Astrocyte (in vitro differentiated cells and primary cell): Measurements from ENCODE around the gene DUS1L. TPM values are rescaled to one million over a fixed set of nuclear protein-coding genes. Genes with fewer than 3 reads are reported as not detected.
"Not testable (repeated sequence)": the region's sequence is repeated elsewhere in the genome, so short reads cannot be mapped to it uniquely, and the experiment has no call there.

Source experiments
- DNase-seq: peaks from one replicate; pipeline ENCODE4 v3.0.0-alpha.2; 2010; ENCODE audit warnings: low read depth
- FAIRE-seq: peaks from 2 replicates; lab custom pipeline; 2011; peaks lifted over from hg19 to GRCh38; lab: Jason Lieb, UNC
- H2AFZ ChIP-seq: 2 replicates; pipeline ENCODE4 v1.6.0; 2012; ENCODE audit warnings: low read depth, low read length, inconsistent platforms
- H3K27ac ChIP-seq: 2 replicates; pipeline ENCODE4 v1.5.1; 2011; ENCODE audit warnings: low read depth, low read length, inconsistent platforms
- H3K27me3 ChIP-seq: 2 replicates; pipeline ENCODE4 v1.6.0; 2011; ENCODE audit warnings: low read length, inconsistent platforms; ENCODE audit not compliant: insufficient read depth
- H3K36me3 ChIP-seq: 2 replicates; pipeline ENCODE4 v1.5.1; 2011; ENCODE audit warnings: low read length, inconsistent platforms; ENCODE audit not compliant: insufficient read depth
- H3K4me1 ChIP-seq: 2 replicates; pipeline ENCODE4 v1.5.1; 2011; ENCODE audit warnings: low read length, inconsistent platforms; ENCODE audit not compliant: insufficient read depth
- H3K4me2 ChIP-seq: 2 replicates; pipeline ENCODE4 v1.6.0; 2012; ENCODE audit warnings: low read length, inconsistent platforms
- H3K4me3 ChIP-seq: 2 replicates; pipeline ENCODE4 v1.5.1; 2011; ENCODE audit warnings: low read depth, mild to moderate bottlenecking, low read length, inconsistent platforms; ENCODE audit not compliant: insufficient read depth
- H3K79me2 ChIP-seq: 2 replicates; pipeline ENCODE4 v1.6.0; 2012; ENCODE audit warnings: mild to moderate bottlenecking, low read length, inconsistent platforms; ENCODE audit not compliant: insufficient read depth
- H3K9ac ChIP-seq: 2 replicates; pipeline ENCODE4 v1.6.0; 2012; ENCODE audit warnings: mild to moderate bottlenecking, low read length, inconsistent platforms
- H3K9me3 ChIP-seq: 2 replicates; pipeline ENCODE4 v1.5.1; 2012; ENCODE audit warnings: low read depth, mild to moderate bottlenecking, low read length, inconsistent platforms; ENCODE audit not compliant: insufficient read depth
- H4K20me1 ChIP-seq: 2 replicates; pipeline ENCODE4 v1.6.0; 2012; ENCODE audit warnings: low read length, inconsistent platforms; ENCODE audit not compliant: insufficient read depth
- H3K27ac Mint-ChIP-seq: one replicate; pipeline ENCODE4 v1.8.0; 2021; ENCODE audit warnings: mild to moderate bottlenecking, mixed read lengths; ENCODE audit not compliant: unreplicated experiment
- H3K27me3 Mint-ChIP-seq: one replicate; pipeline ENCODE4 v1.8.0; 2021; ENCODE audit warnings: low read depth, mixed read lengths; ENCODE audit not compliant: unreplicated experiment
- H3K36me3 Mint-ChIP-seq: one replicate; pipeline ENCODE4 v1.8.0; 2021; ENCODE audit warnings: low read depth, mixed read lengths; ENCODE audit not compliant: unreplicated experiment
- H3K4me1 Mint-ChIP-seq: one replicate; pipeline ENCODE4 v1.8.0; 2021; ENCODE audit warnings: low read depth, mixed read lengths; ENCODE audit not compliant: unreplicated experiment
- H3K4me3 Mint-ChIP-seq: one replicate; pipeline ENCODE4 v1.8.0; 2021; ENCODE audit warnings: mild to moderate bottlenecking, moderate library complexity, mixed read lengths; ENCODE audit not compliant: unreplicated experiment
- H3K9me3 Mint-ChIP-seq: one replicate; pipeline ENCODE4 v1.8.0; 2021; ENCODE audit warnings: mild to moderate bottlenecking, mixed read lengths; ENCODE audit not compliant: unreplicated experiment
- EZH2 ChIP-seq: IDR thresholded peaks from 2 replicates; pipeline ENCODE4 v1.6.1; 2012; ENCODE audit warnings: mild to moderate bottlenecking, low read length, inconsistent platforms; ENCODE audit not compliant: insufficient read depth
- total RNA-seq: library from RNA; stranded (reverse); gene quantifications from 2 replicates; pipeline ENCODE4 v1.2.1, GENCODE V29; 2021
- TF ChIP-seq, protein P1 (sequence below): IDR thresholded peaks from 2 replicates; pipeline ENCODE4 v1.5.1; 2011; ENCODE audit warnings: low read depth, mild to moderate bottlenecking, inconsistent platforms, low read length, moderate library complexity; ENCODE audit not compliant: insufficient read depth

The DUS1L gene
- total RNA-seq, 1 donor from 2014 or later: 55.1 TPM

DNA sequence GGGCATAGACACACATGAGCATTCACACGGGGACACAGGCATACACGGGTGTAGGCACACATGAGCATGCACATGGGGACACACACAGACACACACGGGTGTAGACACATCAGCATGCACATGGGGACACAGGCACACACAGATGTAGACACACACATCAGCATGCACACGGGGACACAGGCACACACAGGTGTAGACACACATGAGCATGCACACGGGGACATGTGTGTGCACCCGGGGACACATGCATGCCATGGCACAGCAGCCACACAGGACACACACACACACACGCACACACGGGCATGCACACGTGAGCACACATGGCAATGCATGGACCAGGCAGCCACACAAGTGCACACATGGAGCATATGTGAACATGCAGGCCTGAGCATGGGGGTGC lies 23.0 kb downstream of the DUS1L start:
- H4K20me1 ChIP-seq: no peaks in the 10 kb centered on the region
- DNase-seq (no peak), FAIRE-seq (no peak)
- Mint-ChIP-seq H3K27ac (no peak overlapping the region), H3K27me3 (peaks cover 2% of the 10 kb centered on the region), H3K4me3 (peak overlapping the region; percentile 68), H3K4me1 (peaks cover 2% of the 10 kb centered on the region), H3K36me3 (peaks cover 9% of the 10 kb centered on the region), H3K9me3 (peaks cover 2% of the 10 kb centered on the region)
- H2AFZ ChIP-seq: no peak overlapping the region
- H3K36me3 ChIP-seq: no peaks in the 10 kb centered on the region
- no peak overlapping the region for H3K4me3 ChIP-seq
- no peak overlapping the region for H3K9ac ChIP-seq
- no peaks in the 10 kb centered on the region for H3K9me3 ChIP-seq
- H3K27ac ChIP-seq: no peak overlapping the region
- TF ChIP-seq, protein P1, sequence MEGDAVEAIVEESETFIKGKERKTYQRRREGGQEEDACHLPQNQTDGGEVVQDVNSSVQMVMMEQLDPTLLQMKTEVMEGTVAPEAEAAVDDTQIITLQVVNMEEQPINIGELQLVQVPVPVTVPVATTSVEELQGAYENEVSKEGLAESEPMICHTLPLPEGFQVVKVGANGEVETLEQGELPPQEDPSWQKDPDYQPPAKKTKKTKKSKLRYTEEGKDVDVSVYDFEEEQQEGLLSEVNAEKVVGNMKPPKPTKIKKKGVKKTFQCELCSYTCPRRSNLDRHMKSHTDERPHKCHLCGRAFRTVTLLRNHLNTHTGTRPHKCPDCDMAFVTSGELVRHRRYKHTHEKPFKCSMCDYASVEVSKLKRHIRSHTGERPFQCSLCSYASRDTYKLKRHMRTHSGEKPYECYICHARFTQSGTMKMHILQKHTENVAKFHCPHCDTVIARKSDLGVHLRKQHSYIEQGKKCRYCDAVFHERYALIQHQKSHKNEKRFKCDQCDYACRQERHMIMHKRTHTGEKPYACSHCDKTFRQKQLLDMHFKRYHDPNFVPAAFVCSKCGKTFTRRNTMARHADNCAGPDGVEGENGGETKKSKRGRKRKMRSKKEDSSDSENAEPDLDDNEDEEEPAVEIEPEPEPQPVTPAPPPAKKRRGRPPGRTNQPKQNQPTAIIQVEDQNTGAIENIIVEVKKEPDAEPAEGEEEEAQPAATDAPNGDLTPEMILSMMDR: no peak
- TF ChIP-seq EZH2: no peak
- H3K4me1 ChIP-seq: no peaks in the 10 kb centered on the region
- H3K27me3 ChIP-seq: no peaks in the 10 kb centered on the region
- H3K79me2 ChIP-seq: no peaks in the 10 kb centered on the region
- H3K4me2 ChIP-seq: no peak overlapping the region

DNA sequence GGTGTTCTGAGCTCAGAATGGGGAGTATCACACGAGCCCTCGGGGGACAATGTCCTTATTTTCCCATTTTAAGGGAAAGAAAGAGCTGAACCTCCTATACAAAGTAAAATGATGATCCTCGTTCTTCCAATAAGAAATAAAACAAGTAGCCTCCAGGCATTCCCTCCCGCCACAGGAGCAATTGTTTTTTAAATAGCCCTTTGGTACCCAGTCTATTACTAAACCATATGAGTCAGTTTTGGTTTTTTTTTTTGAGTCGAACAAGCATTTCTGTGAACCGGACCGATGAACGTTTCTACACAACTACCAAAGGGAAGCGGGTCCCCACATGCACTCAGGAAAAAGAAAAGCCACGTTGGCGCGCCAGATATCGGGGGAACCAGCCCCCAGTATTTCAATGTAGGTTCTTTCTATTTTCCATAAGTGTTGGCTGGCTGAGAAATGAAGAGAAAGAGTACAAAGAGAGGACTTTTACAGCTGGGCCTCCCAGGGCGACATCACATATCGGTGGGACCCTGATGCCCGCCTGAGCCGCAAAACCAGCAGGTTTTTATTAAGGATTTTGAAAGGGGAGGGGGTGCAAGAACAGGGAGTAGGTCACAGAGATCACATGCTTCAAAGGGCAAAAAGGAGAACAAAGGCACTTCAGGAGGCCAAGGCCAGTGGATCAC lies 24.3 kb downstream of the DUS1L start:
- Histone ChIP-seq H3K4me1 (peaks cover 5% of the 10 kb centered on the region), H3K4me2 (no peak overlapping the region), H3K9ac (no peak overlapping the region), H3K27me3 (no peaks in the 10 kb centered on the region), H3K4me3 (no peak overlapping the region), H3K27ac (no peak overlapping the region), H3K36me3 (no peaks in the 10 kb centered on the region), H3K79me2 (peaks cover 6% of the 10 kb centered on the region), H2AFZ (no peak overlapping the region), H3K9me3 (no peaks in the 10 kb centered on the region), H4K20me1 (peaks cover 3% of the 10 kb centered on the region)
- Mint-ChIP-seq H3K27ac (no peak overlapping the region), H3K27me3 (peaks cover 2% of the 10 kb centered on the region), H3K4me1 (peaks cover 2% of the 10 kb centered on the region), H3K4me3 (no peak overlapping the region), H3K9me3 (peaks cover 2% of the 10 kb centered on the region), H3K36me3 (no peaks in the 10 kb centered on the region)
- DNase-seq: no peak
- FAIRE-seq: no peak
- no peak for TF ChIP-seq EZH2
- TF ChIP-seq, protein P1: no peak

- H3K4me3 Mint-ChIP-seq: no peak overlapping the region
- TF ChIP-seq, protein P1: no peak
- TF ChIP-seq EZH2: no peak
- Histone ChIP-seq H4K20me1 (peaks cover 3% of the 10 kb centered on the region), H3K4me1 (peaks cover 8% of the 10 kb centered on the region), H3K9me3 (no peaks in the 10 kb centered on the region), H3K27ac (no peak overlapping the region), H2AFZ (no peak overlapping the region), H3K36me3 (no peaks in the 10 kb centered on the region), H3K4me2 (no peak overlapping the region), H3K9ac (no peak overlapping the region), H3K27me3 (no peaks in the 10 kb centered on the region), H3K79me2 (peaks cover 10% of the 10 kb centered on the region), H3K4me3 (no peak overlapping the region)
- DNase-seq (no peak), FAIRE-seq (no peak)
- H3K27ac Mint-ChIP-seq: peak overlapping the region; percentile 44
- H3K9me3 Mint-ChIP-seq: peaks cover 2% of the 10 kb centered on the region
- H3K27me3 Mint-ChIP-seq: peaks cover 2% of the 10 kb centered on the region
- H3K4me1 Mint-ChIP-seq: peaks cover 2% of the 10 kb centered on the region
- peaks cover 7% of the 10 kb centered on the region for H3K36me3 Mint-ChIP-seq
These were observed 25.8 kb downstream of the DUS1L start for GRCh38 chr17:82039695-82040299.

- peak overlapping the region; percentile 20 for H3K4me3 Mint-ChIP-seq
- not testable (repeated sequence) for H3K36me3 ChIP-seq, H3K27me3 ChIP-seq, FAIRE-seq, H3K4me3 ChIP-seq, H3K27ac Mint-ChIP-seq, H3K4me1 ChIP-seq, H3K4me1 Mint-ChIP-seq, H3K4me2 ChIP-seq, H3K9ac ChIP-seq, H3K27me3 Mint-ChIP-seq, H3K27ac ChIP-seq, DNase-seq, H3K9me3 ChIP-seq, H4K20me1 ChIP-seq, H3K9me3 Mint-ChIP-seq, H2AFZ ChIP-seq, H3K79me2 ChIP-seq
- peaks cover 11% of the 10 kb centered on the region for H3K36me3 Mint-ChIP-seq
These were observed 26.7 kb downstream of the DUS1L start for GRCh38 chr17:82038796-82039409.
